Vagina (tissue), 2 donors: ENCODE results near the gene ACR.
"Not testable (repeated sequence)": the region's sequence is repeated elsewhere in the genome, so short reads cannot be mapped to it uniquely, and the experiment has no call there.

Source experiments
- POLR2A ChIP-seq, 2 donors: fragments of 450-650 bp; IDR thresholded peaks; one replicate each; pipeline ENCODE4 v1.6.1; 2017; ENCODE audit warnings: antibody characterized with exemption in 2 of 2, mild to moderate bottlenecking in 2 of 2, moderate library complexity in 2 of 2
- TF ChIP-seq, protein P1 (sequence below), 3 experiments: fragments of 450-650 bp in 2 of 3; fragments of 200-600 bp in 1 of 3; sonication (generic) in 1 of 3; IDR thresholded peaks; one replicate each; pipeline ENCODE4 v1.5.1; 2017 to 2019; ENCODE audit warnings: antibody characterized with exemption in 3 of 3, mild to moderate bottlenecking in 2 of 3, moderate library complexity in 2 of 3

DNA sequence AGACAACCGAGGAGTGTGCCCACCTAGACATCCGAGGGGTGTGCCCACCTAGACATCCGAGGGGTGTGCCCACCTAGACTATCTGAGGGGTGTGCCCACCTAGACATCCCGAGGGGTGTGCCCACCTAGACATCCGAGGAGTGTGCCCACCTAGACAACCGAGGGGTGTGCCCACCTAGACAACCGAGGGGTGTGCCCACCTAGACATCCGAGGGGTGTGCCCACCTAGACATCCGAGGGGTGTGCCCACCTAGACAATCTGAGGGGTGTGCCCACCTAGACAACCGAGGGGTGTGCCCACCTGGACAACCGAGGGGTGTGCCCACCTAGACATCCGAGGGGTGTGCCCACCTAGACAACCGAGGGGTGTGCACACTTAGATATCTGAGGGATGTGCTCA is 10.6 kb downstream of the ACR start:
- TF ChIP-seq, protein P1, sequence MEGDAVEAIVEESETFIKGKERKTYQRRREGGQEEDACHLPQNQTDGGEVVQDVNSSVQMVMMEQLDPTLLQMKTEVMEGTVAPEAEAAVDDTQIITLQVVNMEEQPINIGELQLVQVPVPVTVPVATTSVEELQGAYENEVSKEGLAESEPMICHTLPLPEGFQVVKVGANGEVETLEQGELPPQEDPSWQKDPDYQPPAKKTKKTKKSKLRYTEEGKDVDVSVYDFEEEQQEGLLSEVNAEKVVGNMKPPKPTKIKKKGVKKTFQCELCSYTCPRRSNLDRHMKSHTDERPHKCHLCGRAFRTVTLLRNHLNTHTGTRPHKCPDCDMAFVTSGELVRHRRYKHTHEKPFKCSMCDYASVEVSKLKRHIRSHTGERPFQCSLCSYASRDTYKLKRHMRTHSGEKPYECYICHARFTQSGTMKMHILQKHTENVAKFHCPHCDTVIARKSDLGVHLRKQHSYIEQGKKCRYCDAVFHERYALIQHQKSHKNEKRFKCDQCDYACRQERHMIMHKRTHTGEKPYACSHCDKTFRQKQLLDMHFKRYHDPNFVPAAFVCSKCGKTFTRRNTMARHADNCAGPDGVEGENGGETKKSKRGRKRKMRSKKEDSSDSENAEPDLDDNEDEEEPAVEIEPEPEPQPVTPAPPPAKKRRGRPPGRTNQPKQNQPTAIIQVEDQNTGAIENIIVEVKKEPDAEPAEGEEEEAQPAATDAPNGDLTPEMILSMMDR (IDR thresholded peaks at IDR 0.05), result not testable (repeated sequence)
- not testable (repeated sequence) for TF ChIP-seq POLR2A (IDR thresholded peaks at IDR 0.05)
